ENCODE measurements around the gene DPF3.

The DPF3 gene

GRCh38 chr14:72673179-72673578 lies 220.7 kb downstream of the DPF3 start:
- DNase-seq = no peak

DNA sequence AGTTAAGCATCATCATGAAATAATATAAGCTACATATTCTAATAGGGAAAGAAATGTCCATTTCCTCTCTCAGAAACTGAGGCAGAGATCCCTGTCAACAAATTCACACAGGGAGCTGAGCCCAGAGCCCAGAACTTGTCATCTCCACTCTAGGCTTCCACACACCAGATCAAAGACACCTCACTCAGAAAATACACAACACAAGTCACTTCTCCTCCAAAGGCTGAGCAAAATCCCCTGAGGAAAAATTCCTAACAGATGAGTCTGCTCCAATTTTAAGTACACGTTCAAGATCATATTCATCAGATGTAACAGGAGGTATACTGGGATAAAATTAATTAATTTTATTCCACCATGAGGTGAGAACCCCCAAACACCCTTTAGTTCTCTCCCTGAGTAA lies 227.3 kb downstream of the DPF3 start:
- DNase-seq = no peak

DNA sequence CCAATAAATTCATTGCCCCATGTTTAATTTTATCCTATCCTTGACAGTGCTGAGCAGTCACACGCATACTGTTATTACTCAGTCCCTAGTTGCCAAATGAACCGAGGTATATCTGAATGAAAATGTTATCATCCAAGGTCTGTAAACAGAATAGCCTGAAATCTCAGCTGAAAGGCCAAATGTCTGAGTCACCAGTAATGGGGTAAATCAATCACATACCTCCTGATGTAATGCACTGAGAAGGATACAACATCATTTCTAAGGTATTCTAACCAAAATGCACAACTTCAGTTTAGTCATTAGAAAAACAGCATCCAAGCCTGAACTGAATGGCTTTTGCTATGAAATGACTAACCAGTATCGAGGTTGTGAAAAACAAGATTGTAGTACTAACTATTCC lies 228.6 kb downstream of the DPF3 start:
- no peak for DNase-seq

- DNase-seq = no peak
Measured at GRCh38 chr14:72664651-72665050, 229.2 kb downstream of the DPF3 start.

- no peak for DNase-seq
Measured at GRCh38 chr14:72663956-72664650, 229.8 kb downstream of the DPF3 start.

DNA sequence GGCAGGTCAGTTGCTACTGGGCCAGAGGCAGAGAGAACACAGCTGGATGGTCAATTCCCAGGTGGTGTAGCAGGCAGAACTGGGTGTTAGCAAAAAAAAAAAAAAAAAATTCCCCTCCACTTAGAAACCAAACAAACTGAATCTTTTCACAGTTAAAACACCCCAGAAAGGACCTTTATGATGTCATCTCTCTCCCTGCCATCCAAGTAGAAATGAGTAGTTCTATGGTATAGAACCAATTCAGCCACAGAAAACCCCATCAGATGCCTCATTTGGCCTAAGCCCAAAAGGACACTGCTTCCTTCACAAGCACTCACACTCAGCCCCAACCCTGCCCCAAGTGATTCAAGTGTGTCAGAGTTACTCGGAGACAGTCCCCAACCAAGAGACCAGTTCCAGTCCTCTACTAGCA lies 230.8 kb downstream of the DPF3 start:
- no peak for DNase-seq

DNA sequence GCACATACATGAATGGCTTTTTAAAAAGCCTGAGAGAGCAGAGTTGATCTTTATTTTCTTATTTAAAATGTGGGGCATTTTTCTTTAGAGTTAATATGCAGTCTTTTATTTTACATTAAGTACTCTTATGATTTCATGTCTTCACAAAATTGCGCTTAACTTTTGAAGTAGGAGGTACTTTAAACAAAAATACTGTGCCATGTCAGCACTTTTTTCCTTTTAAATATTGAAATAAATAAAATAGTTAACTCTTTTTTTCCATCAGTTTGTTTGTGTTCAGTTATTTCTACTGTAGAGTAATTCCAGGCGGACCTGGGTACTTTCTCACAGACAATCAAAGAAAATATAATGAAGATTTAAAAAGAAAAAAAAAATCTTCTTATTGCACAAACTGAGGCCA lies 231.7 kb downstream of the DPF3 start:
- no peak for DNase-seq

DNA sequence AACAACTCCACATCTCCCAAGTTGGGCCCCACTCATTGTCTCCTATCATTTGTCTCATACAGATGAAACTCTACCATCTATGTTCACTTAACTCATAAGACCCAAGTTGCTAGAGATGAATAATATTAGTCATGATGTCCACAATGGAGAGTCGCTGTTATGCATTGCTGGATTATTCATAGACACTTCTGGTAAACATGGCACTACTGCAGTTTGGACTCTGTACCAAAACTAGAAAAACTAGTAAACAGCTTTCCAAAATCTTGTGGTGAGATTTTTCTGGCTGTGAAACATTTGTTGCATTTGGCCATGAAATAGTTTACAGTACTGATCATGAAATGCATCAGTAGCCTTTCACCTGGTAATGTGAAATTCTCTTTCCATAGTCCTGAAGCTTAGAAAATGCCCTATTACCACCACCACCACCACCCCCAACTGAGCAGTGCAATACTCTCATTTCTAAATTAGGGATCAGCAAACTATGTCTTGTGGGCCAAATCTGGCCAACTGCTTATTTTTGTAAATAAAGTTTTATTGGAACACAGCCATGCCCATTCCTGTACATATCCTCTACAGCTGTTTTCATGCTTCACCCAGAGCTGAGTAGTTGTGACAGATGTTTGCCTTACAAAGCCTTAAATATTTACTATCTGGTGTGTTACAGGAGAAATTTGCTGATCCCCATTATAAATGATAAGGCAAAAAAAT lies 236.5 kb downstream of the DPF3 start:
- no peak for DNase-seq

DNA sequence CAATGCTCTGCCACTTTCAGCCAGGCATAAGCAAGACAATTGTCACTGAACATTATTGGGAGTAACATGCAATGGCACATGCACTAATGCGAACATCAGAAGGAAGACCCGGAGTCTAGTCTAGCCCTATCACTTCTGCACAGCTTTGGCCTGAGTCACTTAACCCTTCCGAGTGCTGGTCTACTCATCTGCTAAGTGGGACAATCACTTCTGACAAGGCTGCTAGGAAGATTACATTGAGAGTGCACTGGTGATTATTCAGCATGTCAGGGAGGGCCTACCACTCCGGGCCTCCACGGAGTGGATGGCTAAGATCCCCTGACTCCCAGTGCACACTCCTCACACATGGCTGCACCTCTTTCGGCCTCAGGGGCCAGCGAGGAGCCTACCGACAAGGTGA lies 240.9 kb downstream of the DPF3 start:
- DNase-seq = no peak

GRCh38 chr14:72652179-72652578 lies 241.7 kb downstream of the DPF3 start:
- DNase-seq = no peak

DNA sequence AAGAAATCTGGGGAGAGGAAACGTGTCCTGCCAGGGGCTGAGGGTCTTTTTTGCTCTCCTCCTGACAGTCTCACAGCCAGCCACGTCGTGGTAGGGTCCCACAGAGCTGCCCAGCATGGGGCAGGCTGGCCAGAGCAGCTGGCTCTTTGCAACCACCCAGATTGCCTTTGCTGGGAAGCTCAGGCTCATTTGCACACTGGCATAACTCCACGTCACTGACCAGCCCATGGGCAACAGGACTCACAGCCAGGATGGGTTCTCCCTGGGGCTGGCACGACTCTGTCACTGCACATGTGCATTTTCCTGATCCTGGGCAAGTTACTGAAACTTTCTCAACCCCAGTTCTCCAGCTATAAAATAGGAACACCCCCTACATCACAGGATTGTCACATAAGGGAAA lies 242.2 kb downstream of the DPF3 start:
- no peak for DNase-seq

GRCh38 chr14:72651081-72651480 lies 242.8 kb downstream of the DPF3 start:
- DNase-seq = no peak

GRCh38 chr14:72649603-72650227 lies 244.2 kb downstream of the DPF3 start:
- no peak for DNase-seq

GRCh38 chr14:72647782-72648181 lies 246.1 kb downstream of the DPF3 start:
- no peak for DNase-seq

- DNase-seq = no peak
Measured at GRCh38 chr14:72646861-72647528, 246.9 kb downstream of the DPF3 start.

DNA sequence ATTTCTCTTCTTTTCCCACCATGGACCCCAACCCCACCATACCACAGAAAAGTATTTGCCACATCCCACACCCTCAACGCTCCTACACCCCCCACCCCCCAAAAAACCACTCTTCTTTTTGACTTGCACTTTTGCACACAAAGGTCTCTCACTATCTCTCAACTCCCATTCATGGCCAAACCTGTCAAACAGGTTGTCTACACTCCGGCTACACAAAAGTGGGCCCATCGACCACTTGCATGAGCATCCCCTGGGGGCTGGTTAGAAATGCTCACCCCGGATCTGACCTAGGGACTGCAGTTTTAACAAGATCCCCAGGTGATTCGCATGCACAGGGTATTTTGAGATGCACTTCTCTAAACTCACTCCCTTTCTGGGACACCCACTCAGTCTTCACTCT lies 248.2 kb downstream of the DPF3 start:
- DNase-seq = no peak

DNA sequence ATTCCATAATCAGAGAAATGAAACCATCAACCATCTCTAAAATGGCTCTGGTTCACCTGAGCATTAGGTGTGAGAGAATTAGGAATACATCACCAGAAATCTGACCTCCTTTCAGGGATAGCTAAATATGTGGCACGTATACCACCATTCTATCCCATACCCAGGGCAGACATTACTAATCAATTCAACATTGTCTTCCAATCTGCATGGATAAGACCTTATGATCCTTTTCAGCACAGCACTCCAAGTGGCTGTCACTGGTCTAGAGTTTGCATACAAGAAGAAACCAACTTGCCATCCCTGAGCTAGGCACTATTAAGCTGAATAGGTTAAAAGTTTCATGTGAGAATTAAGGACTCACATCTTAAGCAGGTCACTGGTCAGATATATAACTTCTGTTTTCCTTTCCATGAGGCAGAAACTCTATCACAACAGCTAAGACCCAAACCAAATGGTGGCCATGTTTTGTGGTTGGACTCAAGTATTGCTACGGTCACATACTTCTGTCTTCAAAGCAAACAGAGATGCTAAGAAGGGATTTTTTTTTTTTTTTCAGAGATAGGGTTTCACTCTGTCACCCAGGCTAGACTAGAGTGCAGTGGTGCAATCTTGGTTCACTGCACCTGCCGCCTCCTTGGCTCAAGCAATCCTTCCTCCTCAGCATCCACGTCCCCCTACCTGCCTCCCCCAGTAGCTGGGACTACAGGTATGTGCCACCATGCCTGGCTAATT lies 249.0 kb downstream of the DPF3 start:
- no peak for DNase-seq

- DNase-seq = no peak
Measured at GRCh38 chr14:72644038-72644437, 249.9 kb downstream of the DPF3 start.

DNA sequence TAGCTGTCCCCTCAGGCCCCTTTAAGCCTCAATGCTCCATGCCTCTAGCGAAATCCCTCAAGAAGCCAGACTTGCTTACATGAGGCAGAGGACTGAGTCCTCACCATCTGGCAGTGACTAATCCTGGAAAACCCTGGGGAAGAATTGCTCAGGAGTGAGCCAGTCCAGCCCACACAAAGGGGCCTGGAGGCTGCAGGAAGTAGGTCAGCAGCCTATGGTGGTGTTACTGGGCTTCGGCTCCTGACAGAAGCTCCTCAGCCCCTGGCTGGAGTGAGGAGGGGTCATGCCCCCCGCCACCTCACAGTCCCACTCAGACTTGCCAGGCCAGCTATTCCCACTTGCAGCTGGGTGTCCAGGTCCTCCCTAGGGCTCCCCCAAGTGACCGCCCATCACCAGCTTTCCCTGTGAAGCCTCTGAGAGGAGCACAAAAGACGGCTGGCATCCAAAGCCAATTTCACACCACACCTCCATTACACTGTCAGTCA lies 250.5 kb downstream of the DPF3 start:
- DNase-seq = no peak

DNA sequence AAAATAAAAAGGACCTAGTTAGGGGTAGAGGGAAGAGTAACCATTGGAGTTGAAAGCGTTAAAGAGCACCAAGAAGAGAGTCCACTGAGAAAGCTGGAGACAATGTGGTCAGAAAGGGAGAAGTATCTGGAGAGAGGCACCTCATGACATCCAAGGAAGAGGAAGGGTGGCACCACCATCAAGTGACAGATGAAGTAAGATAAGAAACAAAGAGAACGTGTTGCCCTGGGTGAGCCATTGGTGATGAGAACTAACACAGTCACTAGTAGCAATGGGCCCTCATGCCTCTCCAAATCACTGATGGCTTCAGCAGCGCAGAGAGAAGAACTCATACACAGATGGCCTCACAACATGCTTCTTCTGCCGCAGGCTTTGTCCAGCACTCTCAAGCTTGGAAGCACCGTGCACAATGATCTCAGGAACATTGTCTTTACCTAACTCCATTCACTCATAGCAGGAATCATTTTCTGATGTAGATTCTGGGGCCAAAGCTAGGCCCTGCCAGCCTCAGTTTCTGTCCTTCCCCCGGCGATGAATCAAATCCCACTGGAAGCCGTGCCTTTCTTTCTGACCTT lies 252.9 kb downstream of the DPF3 start:
- no peak for DNase-seq

DNA sequence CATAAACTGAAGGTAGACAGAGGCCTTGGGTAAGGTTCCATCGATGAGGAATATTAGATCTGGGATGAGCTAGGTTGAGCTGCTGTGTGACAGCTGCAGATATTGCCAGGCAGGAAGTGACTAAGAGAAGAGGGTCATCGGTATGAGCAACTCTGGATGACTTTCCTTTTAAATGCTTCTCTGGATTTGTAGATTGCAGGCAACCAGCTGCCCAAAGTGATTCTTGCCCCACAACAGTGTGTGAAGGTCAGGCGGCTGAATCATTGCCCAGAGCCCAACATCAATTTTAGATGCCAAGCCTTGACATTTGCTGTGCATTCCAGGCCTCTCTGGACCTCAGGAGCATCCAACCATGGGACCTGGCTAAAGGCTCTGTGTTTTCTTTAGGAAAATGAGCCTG lies 255.9 kb downstream of the DPF3 start:
- DNase-seq = no peak

GRCh38 chr14:72636871-72637270 lies 257.0 kb downstream of the DPF3 start:
- DNase-seq = no peak

- no peak for DNase-seq
Measured at GRCh38 chr14:72636094-72636493, 257.8 kb downstream of the DPF3 start.
